MM.1S (cell line): Measurements from ENCODE around the gene ACOT4.
"Not testable (repeated sequence)": the region's sequence is repeated elsewhere in the genome, so short reads cannot be mapped to it uniquely, and the experiment has no call there.

Experiments
- DNase-seq: peaks from one replicate; pipeline ENCODE4 v3.0.0-alpha.2; 2015
- H2AFZ ChIP-seq: fragments of 300-600 bp; sonication (generic); 2 replicates; pipeline ENCODE4 v1.6.0; 2016; ENCODE audit warnings: antibody characterized with exemption, low read length
- H3F3A ChIP-seq: fragments of 300-600 bp; sonication (generic); 2 replicates; pipeline ENCODE4 v1.6.1; 2016; ENCODE audit warnings: mild to moderate bottlenecking, antibody characterized with exemption, low read length, moderate library complexity, mixed read lengths; ENCODE audit not compliant: insufficient read depth
- H3K27ac ChIP-seq: fragments of 300-600 bp; sonication (generic); 2 replicates; pipeline ENCODE4 v1.5.1; 2016; ENCODE audit warnings: mild to moderate bottlenecking, low read length
- H3K27me3 ChIP-seq: fragments of 300-600 bp; sonication (generic); replicated peaks from 2 replicates; pipeline ENCODE4 v1.6.0; 2016; ENCODE audit warnings: low read length; ENCODE audit not compliant: insufficient read depth
- H3K36me3 ChIP-seq: fragments of 300-600 bp; sonication (generic); replicated peaks from 2 replicates; pipeline ENCODE4 v1.6.1; 2016; ENCODE audit warnings: mild to moderate bottlenecking, low read length, mixed read lengths; ENCODE audit not compliant: insufficient read depth
- H3K4me1 ChIP-seq: fragments of 300-600 bp; sonication (generic); 2 replicates; pipeline ENCODE4 v1.6.1; 2016; ENCODE audit warnings: low read length, mixed read lengths
- H3K4me2 ChIP-seq: fragments of 300-600 bp; sonication (generic); 2 replicates; pipeline ENCODE4 v1.6.0; 2016; ENCODE audit warnings: low read depth, low read length
- H3K4me3 ChIP-seq: fragments of 300-600 bp; sonication (generic); 2 replicates; pipeline ENCODE4 v1.5.1; 2016; ENCODE audit warnings: low read length, mixed read lengths
- H3K79me2 ChIP-seq: fragments of 300-600 bp; sonication (generic); 2 replicates; pipeline ENCODE4 v1.6.1; 2016; ENCODE audit warnings: mixed run types, low read length, mixed read lengths
- H3K9ac ChIP-seq: fragments of 300-600 bp; sonication (generic); 2 replicates; pipeline ENCODE4 v1.6.1; 2016; ENCODE audit warnings: low read length, mixed read lengths
- H3K9me2 ChIP-seq: fragments of 300-600 bp; sonication (generic); replicated peaks from 2 replicates; pipeline ENCODE4 v1.6.1; 2016; ENCODE audit warnings: mild to moderate bottlenecking, low read length, mixed read lengths; ENCODE audit not compliant: insufficient read depth
- H3K9me3 ChIP-seq: fragments of 300-600 bp; sonication (generic); replicated peaks from 2 replicates; pipeline ENCODE4 v1.6.1; 2016; ENCODE audit warnings: mild to moderate bottlenecking, low read length, mixed read lengths; ENCODE audit not compliant: insufficient read depth
- H4K20me1 ChIP-seq: fragments of 300-600 bp; sonication (generic); 2 replicates; pipeline ENCODE4 v1.6.1; 2016; ENCODE audit warnings: mild to moderate bottlenecking, low read length, moderate library complexity, mixed read lengths; ENCODE audit not compliant: insufficient read depth
- EZH2 ChIP-seq: fragments of 300-600 bp; sonication (generic); optimal IDR thresholded peaks from 2 replicates; pipeline ENCODE3; 2017; ENCODE audit warnings: low read depth, mild to moderate bottlenecking, antibody characterized with exemption, low read length, mixed read lengths
- EZH2phosphoT487 ChIP-seq: fragments of 300-600 bp; sonication (generic); IDR thresholded peaks from 2 replicates; pipeline ENCODE4 v1.6.1; 2018; ENCODE audit warnings: antibody characterized with exemption, low read length
- TF ChIP-seq, protein P1 (sequence below): fragments of 300-600 bp; sonication (generic); IDR thresholded peaks from 2 replicates; pipeline ENCODE4 v1.5.1; 2016; ENCODE audit warnings: antibody characterized with exemption, low read length, mixed read lengths

ACOT4 gene

DNA sequence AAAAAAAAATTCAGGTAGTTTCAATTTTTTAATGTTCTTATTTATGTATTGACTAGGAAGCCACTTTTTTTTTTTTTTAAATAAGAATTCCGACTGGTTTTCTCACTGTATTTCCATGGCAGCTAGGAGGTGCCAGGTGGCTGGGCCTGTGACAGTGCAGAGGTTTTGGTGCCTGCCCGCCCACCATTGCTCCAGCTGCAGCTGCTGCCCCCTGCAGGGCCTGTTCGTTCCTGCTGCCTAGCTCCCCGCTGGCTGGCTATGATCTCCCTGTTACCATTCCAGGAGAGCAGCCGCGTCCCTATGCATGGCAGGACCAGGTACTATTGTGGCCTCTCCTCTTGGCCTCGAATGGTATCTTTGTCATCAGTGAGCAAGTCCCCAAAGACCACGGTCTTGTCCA is 20.8 kb upstream of the ACOT4 start:
- not testable (repeated sequence) for H3K4me3 ChIP-seq, DNase-seq, H3K36me3 ChIP-seq, H3K27ac ChIP-seq, H3K4me2 ChIP-seq, H3K9me2 ChIP-seq, H3K79me2 ChIP-seq, H4K20me1 ChIP-seq, H3K9me3 ChIP-seq, H3K4me1 ChIP-seq, H2AFZ ChIP-seq, H3K9ac ChIP-seq, H3K27me3 ChIP-seq, H3F3A ChIP-seq
- TF ChIP-seq, protein P1, sequence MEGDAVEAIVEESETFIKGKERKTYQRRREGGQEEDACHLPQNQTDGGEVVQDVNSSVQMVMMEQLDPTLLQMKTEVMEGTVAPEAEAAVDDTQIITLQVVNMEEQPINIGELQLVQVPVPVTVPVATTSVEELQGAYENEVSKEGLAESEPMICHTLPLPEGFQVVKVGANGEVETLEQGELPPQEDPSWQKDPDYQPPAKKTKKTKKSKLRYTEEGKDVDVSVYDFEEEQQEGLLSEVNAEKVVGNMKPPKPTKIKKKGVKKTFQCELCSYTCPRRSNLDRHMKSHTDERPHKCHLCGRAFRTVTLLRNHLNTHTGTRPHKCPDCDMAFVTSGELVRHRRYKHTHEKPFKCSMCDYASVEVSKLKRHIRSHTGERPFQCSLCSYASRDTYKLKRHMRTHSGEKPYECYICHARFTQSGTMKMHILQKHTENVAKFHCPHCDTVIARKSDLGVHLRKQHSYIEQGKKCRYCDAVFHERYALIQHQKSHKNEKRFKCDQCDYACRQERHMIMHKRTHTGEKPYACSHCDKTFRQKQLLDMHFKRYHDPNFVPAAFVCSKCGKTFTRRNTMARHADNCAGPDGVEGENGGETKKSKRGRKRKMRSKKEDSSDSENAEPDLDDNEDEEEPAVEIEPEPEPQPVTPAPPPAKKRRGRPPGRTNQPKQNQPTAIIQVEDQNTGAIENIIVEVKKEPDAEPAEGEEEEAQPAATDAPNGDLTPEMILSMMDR: peak; percentile 26

DNA sequence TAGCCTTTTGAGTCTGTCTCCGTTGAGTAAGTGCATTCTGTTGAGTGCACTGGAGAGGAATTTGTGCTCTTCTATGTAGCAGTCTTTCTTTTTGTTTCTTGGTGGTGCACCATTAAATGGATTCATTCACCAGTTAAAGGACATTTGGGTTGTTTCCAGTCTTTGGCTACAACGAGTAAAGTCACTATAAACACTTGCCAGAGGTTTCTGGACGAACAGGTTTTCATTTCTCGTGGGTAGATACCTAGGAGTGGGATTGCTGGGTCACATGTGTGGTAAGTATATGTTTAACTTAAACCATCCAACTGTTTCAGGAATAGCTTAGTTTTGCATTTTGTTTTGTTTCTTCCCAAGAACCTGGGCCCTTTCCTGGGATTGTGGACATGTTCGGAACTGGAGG is 18.6 kb upstream of the ACOT4 start:
- H3F3A ChIP-seq, DNase-seq, H3K9ac ChIP-seq, H3K4me2 ChIP-seq, H3K4me3 ChIP-seq, H3K36me3 ChIP-seq, H2AFZ ChIP-seq, H3K9me3 ChIP-seq, H4K20me1 ChIP-seq, H3K27me3 ChIP-seq, H3K27ac ChIP-seq, H3K79me2 ChIP-seq, H3K9me2 ChIP-seq, H3K4me1 ChIP-seq: not testable (repeated sequence)

DNA sequence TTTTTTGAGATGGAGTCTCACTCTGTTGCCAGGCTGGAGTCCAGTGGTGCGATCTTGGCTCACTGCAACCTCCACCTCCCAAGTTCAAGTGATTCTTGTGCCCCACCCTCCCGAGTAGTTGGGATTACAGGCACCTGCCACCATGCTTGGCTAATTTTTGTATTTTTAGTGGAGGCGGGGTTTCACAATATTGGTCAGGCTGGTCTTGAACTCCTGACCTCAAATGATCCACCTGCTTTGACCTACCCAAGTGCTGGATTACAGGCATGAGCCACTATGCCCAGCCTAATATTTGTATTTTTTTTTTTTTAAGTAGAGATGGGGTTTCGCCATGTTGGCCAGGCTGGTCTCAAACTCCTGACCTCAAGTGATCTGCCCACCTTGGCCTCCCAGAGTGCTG is 17.9 kb upstream of the ACOT4 start:
- not testable (repeated sequence) for H4K20me1 ChIP-seq, H2AFZ ChIP-seq, H3K27ac ChIP-seq, H3K4me2 ChIP-seq, H3K36me3 ChIP-seq, H3K9me2 ChIP-seq, H3K9ac ChIP-seq, H3K9me3 ChIP-seq, H3F3A ChIP-seq, H3K4me1 ChIP-seq, H3K4me3 ChIP-seq, H3K79me2 ChIP-seq, DNase-seq, H3K27me3 ChIP-seq

DNA sequence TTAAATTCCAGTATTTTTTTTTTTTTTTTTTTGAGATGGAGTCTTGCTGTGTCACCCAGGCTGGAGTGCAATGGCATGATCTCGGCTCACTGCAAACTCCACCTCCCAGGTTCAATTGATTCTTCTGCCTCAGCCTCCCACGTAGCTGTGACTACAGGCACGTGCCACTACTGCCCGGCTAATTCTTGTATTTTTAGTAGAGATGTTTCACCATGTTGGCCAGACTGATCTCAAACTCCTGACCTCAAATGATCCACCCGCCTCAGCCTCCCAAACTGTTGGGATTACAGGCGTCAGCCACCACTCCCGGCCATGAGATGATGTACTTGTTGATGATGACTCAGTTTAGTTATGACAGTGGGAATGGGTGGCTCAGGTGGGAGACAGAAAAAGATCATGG is 17.4 kb upstream of the ACOT4 start:
- not testable (repeated sequence) for H3K9me3 ChIP-seq, H3K27ac ChIP-seq, H3F3A ChIP-seq, H3K36me3 ChIP-seq, H2AFZ ChIP-seq, H3K9ac ChIP-seq, H3K9me2 ChIP-seq, H3K4me3 ChIP-seq, H3K79me2 ChIP-seq, H3K27me3 ChIP-seq, H4K20me1 ChIP-seq, DNase-seq, H3K4me2 ChIP-seq, H3K4me1 ChIP-seq

DNA sequence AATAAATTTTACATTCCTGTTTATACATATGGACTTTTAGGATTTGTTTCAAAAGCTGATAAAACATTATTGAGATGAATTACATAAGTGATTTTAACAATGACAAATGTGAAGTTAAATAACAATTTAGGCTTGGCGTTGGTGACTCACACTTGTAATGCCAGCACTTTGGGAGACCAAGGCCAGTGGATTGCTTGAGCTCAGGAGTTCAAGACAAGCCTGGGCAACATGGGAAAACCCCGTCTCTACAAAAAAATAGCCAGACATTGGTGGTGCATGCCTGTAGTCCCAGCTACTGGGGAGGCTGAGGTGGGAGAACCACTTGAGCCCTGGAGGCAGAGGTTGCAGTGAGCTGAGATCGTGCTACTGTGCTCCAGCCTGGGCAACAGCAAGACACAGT is 15.3 kb upstream of the ACOT4 start:
- no peaks in the 10 kb centered on the region for H3K9me3 ChIP-seq
- TF ChIP-seq, protein P1: no peak
- TF ChIP-seq EZH2 (no peak), EZH2phosphoT487 (no peak)
- H3K27ac ChIP-seq: no peak overlapping the region
- H3K9me2 ChIP-seq: no peaks in the 10 kb centered on the region
- H3K4me1 ChIP-seq: no peaks in the 10 kb centered on the region
- no peak overlapping the region for H3K9ac ChIP-seq
- no peak overlapping the region for H2AFZ ChIP-seq
- no peaks in the 10 kb centered on the region for H3F3A ChIP-seq
- DNase-seq: no peak
- H3K36me3 ChIP-seq: no peaks in the 10 kb centered on the region
- H3K4me3 ChIP-seq: no peak overlapping the region
- H4K20me1 ChIP-seq: no peaks in the 10 kb centered on the region
- H3K27me3 ChIP-seq: no peaks in the 10 kb centered on the region
- no peaks in the 10 kb centered on the region for H3K79me2 ChIP-seq
- no peak overlapping the region for H3K4me2 ChIP-seq

DNA sequence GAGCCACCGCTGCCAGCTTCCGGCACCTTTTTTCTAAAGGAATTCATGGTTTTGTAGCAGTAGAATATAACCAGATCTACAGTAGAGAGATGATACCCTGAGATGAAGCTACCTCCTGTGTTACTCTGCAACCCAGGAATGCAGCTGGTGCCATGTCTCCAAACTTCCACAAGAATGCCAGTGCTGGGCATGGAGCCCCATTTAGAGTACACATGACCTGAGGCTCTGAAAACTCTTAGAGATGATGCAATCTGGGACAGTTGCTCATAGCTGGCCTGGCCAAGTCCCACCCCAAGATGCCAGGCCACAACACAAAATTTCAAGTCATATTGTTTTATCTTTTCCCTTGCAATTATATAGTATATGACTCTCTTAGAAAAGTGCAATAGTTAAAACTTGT is 14.5 kb upstream of the ACOT4 start:
- H3K4me2 ChIP-seq, DNase-seq, H3K9me2 ChIP-seq, H3K27ac ChIP-seq, H3K9me3 ChIP-seq, H2AFZ ChIP-seq, H4K20me1 ChIP-seq, H3K36me3 ChIP-seq, H3K4me1 ChIP-seq, H3K4me3 ChIP-seq, H3K9ac ChIP-seq, H3K79me2 ChIP-seq, H3K27me3 ChIP-seq, H3F3A ChIP-seq: not testable (repeated sequence)
